GM12872 (cell line): Measurements from ENCODE around the gene RAB11FIP5.

Source experiments
- CTCF ChIP-seq: IDR thresholded peaks from 3 replicates; pipeline ENCODE4 v1.5.1; 2011; ENCODE audit warnings: low read depth, mild to moderate bottlenecking, low read length, moderate library complexity; ENCODE audit not compliant: insufficient read depth

The RAB11FIP5 gene

GRCh38 chr2:73087311-73087710 lies 25.4 kb downstream of the RAB11FIP5 start:
- no peak for TF ChIP-seq CTCF

DNA sequence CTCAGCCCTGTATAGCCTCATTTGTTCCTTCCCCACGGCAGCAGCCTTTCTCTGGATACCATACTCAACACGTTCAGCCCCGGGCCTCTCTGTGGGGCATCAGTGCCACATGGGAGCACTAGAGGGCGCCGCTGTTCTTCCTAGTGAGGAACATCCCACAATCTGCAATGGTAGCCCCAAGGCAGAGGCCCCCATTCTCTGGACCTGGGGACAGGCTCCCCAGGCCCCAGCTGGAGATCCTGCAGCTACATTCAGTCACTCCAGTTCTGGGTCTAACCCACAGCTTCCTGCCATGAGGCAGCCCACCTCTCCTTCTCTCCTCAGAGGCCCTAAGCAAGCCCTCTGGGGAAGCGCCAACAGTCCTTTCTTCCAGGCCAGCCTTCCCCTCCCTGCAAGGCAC lies 27.1 kb downstream of the RAB11FIP5 start:
- peak; percentile 94 for TF ChIP-seq CTCF

DNA sequence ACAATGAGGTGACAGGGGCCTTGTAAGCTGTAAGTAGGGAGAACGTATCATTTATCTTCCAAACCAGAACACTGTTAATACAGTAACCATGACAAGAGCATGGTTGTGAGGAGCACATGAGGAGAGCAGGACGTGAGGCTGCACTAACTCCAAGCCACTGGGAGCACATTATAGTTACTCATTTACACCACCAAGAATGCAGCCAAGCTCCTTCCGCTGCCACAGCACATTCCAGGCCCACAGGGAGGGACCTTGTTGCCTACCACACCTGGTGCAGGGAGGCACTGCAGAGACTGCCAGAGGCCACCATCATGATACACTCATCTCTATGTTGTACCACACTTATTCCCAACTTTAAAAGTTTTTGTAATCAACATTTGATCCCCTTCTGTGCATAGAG lies 27.8 kb downstream of the RAB11FIP5 start:
- no peak for TF ChIP-seq CTCF

- no peak for TF ChIP-seq CTCF
Observed at GRCh38 chr2:73083886-73084800, 28.6 kb downstream of the RAB11FIP5 start.

- no peak for TF ChIP-seq CTCF
Observed at GRCh38 chr2:73082523-73083410, 30.0 kb downstream of the RAB11FIP5 start.

GRCh38 chr2:73081181-73081671 lies 31.5 kb downstream of the RAB11FIP5 start:
- no peak for TF ChIP-seq CTCF
